ENCODE data around the gene APOL4.
"Not testable (repeated sequence)": the region's sequence is repeated elsewhere in the genome, so short reads cannot be mapped to it uniquely, and the experiment has no call there.

APOL4 gene

GRCh38 chr22:36183446-36183845 is 18.2 kb downstream of the APOL4 start:
- no peak for DNase-seq (ENCODE audit: low spot score)

GRCh38 chr22:36182857-36183256 is 18.8 kb downstream of the APOL4 start:
- DNase-seq (ENCODE audit: low spot score) = no peak

- DNase-seq (ENCODE audit: low spot score) = no peak
Observed at GRCh38 chr22:36182056-36182455, 19.6 kb downstream of the APOL4 start.

DNA sequence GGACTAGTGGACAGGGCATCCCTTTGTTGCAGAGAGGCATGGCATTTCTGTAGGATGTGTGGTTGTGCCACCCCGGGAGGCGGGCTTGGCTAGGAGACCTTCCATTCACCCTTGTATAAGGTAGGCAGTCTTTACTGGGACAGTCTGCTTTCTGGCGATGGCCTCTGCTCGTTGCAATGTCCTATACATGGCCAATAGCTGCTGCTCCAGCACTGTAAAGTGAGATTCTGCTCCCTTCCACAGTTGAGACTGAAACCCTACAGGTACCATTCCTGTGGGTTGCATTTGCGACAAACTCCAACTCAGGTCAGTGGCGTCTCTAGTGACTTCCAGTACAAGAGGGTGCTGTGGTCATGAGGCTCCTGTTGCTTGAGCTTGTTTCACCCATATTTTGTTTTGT is 20.7 kb downstream of the APOL4 start:
- DNase-seq (ENCODE audit: low spot score) = no peak

DNA sequence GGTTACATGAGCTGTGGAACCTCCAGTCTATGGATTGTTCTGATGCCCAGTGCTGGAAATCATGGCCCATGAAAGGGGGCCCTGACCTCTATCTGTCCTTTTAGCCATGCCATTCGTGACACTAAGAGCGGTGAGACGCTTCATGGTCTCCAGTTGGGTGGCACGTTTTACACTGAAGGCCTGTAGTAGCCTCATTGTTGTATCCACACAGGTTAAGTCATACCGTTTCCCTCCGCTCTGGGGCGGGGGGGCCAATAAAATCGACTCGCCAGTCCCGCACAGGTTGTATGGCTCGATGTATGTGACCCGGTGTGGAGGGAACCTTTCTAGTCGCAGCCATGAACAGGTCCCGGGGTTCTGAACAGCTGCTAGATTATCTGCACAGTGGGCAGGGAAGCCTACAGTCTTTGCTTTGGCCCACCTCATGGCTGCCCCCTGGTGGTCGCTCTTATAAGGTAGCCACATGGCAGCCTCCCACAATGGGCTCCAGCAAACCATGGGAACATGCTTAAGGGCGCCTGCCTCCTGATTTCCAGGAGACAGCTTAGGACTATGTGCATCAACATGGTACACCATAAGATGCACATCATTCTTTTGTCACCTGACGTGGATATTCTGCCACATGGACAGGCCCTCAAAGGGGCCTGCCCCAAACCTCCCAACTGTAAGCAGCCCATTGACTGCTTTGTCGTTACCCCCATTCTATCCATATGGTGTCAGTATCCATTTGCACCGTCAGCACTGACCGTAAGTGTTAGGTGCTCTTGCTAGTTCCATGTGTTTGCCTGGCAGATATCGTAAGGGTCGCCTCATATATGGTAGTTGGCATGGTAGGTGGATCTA is 21.4 kb downstream of the APOL4 start:
- peak; percentile 52 for DNase-seq (ENCODE audit: low spot score)

GRCh38 chr22:36177160-36177559 is 24.4 kb downstream of the APOL4 start:
- DNase-seq (ENCODE audit: low spot score) = no peak

- no peak for DNase-seq (ENCODE audit: low spot score)
Observed at GRCh38 chr22:36175892-36176291, 25.7 kb downstream of the APOL4 start.

DNA sequence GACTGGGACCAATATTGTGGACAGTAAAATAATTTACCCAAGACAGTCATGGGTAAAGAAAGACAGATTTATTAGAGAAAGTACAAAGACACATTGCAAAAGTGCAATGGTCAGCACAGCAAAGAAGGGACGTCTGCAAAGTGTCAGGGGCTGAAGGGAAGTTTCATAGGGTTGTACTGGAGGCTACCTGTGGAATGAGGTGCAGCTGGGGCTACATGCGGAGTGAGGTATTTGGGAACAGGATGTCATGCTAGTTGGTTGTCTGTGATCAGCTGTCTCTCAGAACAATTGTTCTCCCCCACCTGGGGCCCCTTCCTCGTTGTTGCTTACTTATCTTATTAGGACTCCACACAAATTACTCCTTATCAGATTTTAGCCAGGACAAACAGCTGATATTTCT is 29.7 kb downstream of the APOL4 start:
- DNase-seq (ENCODE audit: low spot score) = no peak

DNA sequence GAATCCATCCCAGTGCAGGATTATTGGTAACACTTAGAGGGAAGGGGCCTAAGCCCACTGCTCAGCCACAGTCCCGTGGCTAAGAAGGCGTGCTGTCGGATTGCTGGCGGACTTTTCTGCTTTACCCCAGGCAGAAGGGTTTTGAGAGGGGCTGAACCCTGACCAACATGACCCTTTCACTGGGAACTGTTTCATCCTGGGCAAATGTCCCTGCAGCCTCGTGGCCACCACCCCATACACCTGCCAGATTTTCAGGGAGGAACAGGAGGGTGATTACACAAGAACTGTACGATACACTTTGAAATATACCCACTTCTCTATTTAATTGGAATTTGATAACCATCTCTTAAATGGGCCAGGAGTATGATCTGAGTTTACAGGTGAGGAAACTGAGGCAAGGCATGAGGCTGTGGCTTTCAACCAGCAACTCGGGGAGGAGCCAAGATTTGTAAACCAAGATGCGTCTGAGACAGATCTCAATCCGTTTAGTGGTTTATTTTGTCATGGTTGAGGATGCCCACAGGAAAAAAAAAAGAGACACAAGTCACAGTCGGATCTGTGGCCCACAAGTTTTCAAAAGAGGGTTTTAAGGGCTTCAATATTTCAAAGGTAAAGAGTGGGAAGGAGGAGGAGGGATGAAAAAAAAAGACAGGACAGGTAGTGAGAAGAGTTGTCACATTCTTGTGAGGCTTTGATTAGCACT is 34.9 kb downstream of the APOL4 start:
- DNase-seq (ENCODE audit: low spot score) = no peak

DNA sequence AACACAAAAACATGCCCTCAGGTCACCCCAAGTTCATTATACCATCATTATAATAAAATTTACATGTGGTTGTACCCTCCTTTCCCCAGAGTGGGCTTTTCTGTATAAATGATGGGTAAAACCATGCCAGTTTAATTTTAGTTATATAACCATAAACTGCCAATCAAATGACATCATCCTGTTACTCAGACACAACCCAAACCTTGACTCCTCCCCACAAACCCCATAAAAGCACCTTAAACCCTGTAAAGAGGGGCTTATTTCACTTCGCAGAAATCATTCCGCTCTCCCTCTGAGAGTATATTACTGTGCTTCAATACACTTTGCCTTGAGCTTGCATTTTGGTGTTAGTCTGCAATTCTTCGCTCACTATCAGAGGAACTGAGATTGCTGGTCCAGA is 35.5 kb downstream of the APOL4 start:
- DNase-seq (ENCODE audit: low spot score) = no peak

DNA sequence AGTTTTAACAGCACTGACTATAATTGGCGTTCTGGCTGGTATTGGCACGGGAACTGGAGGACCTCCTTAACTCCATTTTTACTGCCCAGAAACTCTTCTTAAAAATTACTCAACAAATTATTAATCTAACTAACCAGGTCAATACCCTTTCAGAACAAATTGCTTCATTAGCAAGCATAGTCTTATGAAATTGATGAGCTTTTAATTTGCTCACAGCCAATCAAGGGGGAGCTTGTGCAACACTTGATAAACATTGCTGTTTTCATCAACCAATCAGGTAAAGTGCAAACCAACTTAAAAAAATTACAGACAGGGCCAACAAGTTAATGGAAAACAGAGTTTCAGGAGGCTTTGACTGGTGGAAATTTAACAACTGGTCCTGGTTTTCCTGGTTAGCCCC is 36.5 kb downstream of the APOL4 start:
- no peak for DNase-seq (ENCODE audit: low spot score)

- peak; percentile 72 for DNase-seq (ENCODE audit: low spot score)
Observed at GRCh38 chr22:36164621-36165020, 37.0 kb downstream of the APOL4 start.

DNA sequence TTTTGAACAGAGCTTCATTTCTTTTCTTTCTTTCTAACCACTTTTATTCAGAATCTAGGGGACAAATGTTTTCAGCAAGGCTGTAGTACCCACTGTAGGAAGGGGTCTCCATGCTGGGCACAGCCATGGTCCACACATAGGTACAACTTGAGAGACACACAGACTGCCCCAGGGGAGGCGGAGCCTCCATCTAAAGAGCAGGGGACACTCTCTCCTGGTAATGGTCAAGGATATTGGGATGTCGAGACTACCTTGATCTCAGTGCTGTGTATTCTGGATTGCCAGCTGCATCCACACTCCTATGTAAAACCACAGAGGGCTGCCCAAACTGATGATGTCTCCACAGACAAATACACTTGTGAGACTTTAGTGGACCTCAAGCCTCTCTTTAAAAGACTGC is 38.1 kb downstream of the APOL4 start:
- DNase-seq (ENCODE audit: low spot score) = no peak

DNA sequence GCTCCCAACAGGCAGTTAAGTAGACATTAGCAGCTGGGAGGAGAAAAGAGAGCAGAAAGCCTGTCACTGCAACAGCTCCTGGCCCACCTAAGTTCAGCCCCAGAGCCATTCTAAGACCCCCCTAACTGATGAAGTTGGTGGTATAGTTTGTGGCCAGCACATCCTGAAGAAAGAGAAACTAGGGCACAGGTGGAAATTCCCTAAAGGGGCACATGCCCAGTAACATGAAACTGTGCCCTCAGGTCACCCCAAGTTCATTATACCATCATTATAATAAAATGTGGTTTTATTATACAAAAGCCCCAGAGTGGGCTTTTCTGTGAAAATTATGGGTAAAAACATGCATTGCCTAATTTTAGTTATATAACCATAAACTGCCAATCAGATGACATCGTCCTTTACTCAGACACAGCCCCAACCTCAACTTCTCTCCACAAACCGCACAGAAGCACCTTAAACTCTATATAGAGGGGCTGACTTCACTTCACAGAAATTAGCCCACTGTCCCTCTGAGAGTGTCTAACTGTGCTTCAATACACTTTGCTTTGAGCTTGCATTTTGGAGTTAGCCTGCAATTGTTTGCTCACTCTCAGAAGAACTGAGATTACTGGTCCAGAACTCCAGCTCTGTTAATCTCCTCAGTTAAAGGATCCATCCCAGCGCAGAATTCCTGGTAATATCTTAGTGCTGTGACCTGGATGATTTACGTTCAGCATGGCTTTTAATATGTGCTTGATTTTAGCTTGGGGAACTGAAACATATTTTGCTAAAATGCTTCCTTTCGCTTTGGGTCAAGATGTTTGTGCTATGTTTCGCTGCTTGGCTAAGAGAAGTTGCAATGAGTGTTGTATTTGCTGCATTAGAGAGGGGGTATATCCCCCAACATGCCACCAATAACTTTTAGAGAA is 39.2 kb downstream of the APOL4 start:
- DNase-seq (ENCODE audit: low spot score) = no peak

- not testable (repeated sequence) for DNase-seq (ENCODE audit: low spot score)
Observed at GRCh38 chr22:36161793-36162126, 39.8 kb downstream of the APOL4 start.

GRCh38 chr22:36160499-36160942 is 41.1 kb downstream of the APOL4 start, which contains the start of gene APOL3:
Gene APOL3, minus strand, starts transcription at chr22:36160755. Its CDS starts 11,700 bp downstream, at chr22:36149055.
- DNase-seq (ENCODE audit: low spot score) = peak; percentile 30

GRCh38 chr22:36156515-36157419 is 44.8 kb downstream of the APOL4 start:
- DNase-seq (ENCODE audit: low spot score) = peak; percentile 84

GRCh38 chr22:36156119-36156514 is 45.5 kb downstream of the APOL4 start:
- no peak for DNase-seq (ENCODE audit: low spot score)

DNA sequence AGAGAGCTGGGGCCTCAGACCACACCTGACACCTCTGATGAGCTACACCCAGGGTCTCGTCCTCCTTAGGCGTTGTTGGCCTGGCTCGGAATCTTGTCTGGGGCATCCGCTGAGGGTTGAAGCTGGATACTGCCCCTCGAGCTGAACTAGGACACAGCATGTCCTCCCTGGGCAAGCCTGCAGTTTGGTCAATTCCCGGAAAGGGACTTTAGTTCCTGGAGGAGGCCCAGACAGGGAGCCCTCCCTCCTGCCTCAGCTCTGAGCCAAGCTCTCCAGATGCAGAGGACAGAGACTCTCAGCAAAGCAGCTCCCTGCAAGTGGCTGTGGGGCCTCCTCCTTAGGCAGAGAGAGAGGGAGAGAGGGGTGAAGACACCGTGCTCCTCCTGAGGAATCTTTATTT is 45.9 kb downstream of the APOL4 start:
- DNase-seq (ENCODE audit: low spot score) = peak; percentile 36

GRCh38 chr22:36154423-36154945 is 47.1 kb downstream of the APOL4 start:
- no peak for DNase-seq (ENCODE audit: low spot score)

Measured in pons (tissue), 1 donor.